Left ventricle myocardium inferior (tissue), 1 donor: ENCODE data around the gene C16orf96. TPM values are rescaled to one million over a fixed set of nuclear protein-coding genes. Genes with fewer than 3 reads are reported as not detected.

Source experiments
- DNase-seq: peaks from one replicate; pipeline ENCODE4 v3.0.0-alpha.2; 2020
- H3K27ac ChIP-seq: fragments of 200-600 bp; replicated peaks from 2 replicates; pipeline ENCODE4 v1.8.0; 2021
- H3K27me3 ChIP-seq: fragments of 200-600 bp; 2 replicates; pipeline ENCODE4 v1.8.0; 2021; ENCODE audit warnings: low read depth
- H3K36me3 ChIP-seq: fragments of 200-600 bp; 2 replicates; pipeline ENCODE4 v1.8.0; 2021
- H3K4me1 ChIP-seq: fragments of 200-600 bp; 2 replicates; pipeline ENCODE4 v1.8.0; 2021
- H3K4me3 ChIP-seq: fragments of 200-600 bp; 2 replicates; pipeline ENCODE4 v1.8.0; 2021; ENCODE audit warnings: mild to moderate bottlenecking, moderate library complexity
- H3K9me3 ChIP-seq: fragments of 200-600 bp; replicated peaks from 2 replicates; pipeline ENCODE4 v1.8.0; 2021
- CTCF ChIP-seq: fragments of 200-600 bp; IDR thresholded peaks from 2 replicates; pipeline ENCODE4 v1.8.0; 2021; ENCODE audit warnings: antibody characterized with exemption, mild to moderate bottlenecking, borderline replicate concordance
- intact Hi-C: fragments of 100-400 bp; cut with micrococcal nuclease; formaldehyde crosslinking; loops from one replicate; pipeline ENCODE4 v1.11.0; 2022
- total RNA-seq: library from RNA; stranded (reverse); fragmentation: NEBNext Ultra II Directional; extraction: Animal tissue kit (Norgen Biotek cat#: 25700); gene quantifications from one replicate; pipeline ENCODE4 v1.2.1, GENCODE V29; 2021
- donor health status: DM: no; HTN: yes; CAD: no; lungs with severe emphysema.

Gene C16orf96
- total RNA-seq, 1 donor from 2014 or later = 0.08 TPM

- TF ChIP-seq CTCF = no peak
- no peaks in the 10 kb centered on the region for H3K9me3 ChIP-seq
- H3K4me3 ChIP-seq = no peak overlapping the region
- H3K27ac ChIP-seq = no peak overlapping the region
- no peak for DNase-seq
- H3K27me3 ChIP-seq = no peaks in the 10 kb centered on the region
- H3K4me1 ChIP-seq = peaks cover 45% of the 10 kb centered on the region
- intact Hi-C loops = loop anchor here (10.0 kb wide), 1 partner anchor 94 kb away; no protein-coding TSS in a partner anchor
- H3K36me3 ChIP-seq = no peaks in the 10 kb centered on the region
Measured at GRCh38 chr16:4618645-4619418, 62.7 kb downstream of the C16orf96 start.

GRCh38 chr16:4623593-4623992, 67.5 kb downstream of the C16orf96 start:
- no peak overlapping the region for H3K27ac ChIP-seq

GRCh38 chr16:4624015-4624826, 68.1 kb downstream of the C16orf96 start, which contains the start of gene MGRN1:
MGRN1 (plus strand) TSS chr16:4624826; CDS start chr16:4624961, 135 bp downstream.
- DNase-seq = peak; percentile 94
- Histone ChIP-seq H3K36me3 (no peaks in the 10 kb centered on the region), H3K9me3 (no peaks in the 10 kb centered on the region), H3K4me3 (peak within 1 kb of the TSS; percentile 100), H3K4me1 (peaks cover 37% of the 10 kb centered on the region), H3K27ac (peak within 1 kb of the TSS; percentile 95), H3K27me3 (no peaks in the 10 kb centered on the region)
- peak; percentile 96 for TF ChIP-seq CTCF
- intact Hi-C loops = no loop called here

More at GRCh38 chr16:4623593-4623992, 67.5 kb downstream of the C16orf96 start:
- intact Hi-C loops = no loop called here
- no peak for DNase-seq
- Histone ChIP-seq H3K9me3 (no peaks in the 10 kb centered on the region), H3K27me3 (no peaks in the 10 kb centered on the region), H3K4me1 (peaks cover 39% of the 10 kb centered on the region), H3K4me3 (no peak overlapping the region), H3K36me3 (no peaks in the 10 kb centered on the region)
- no peak for TF ChIP-seq CTCF

GRCh38 chr16:4624827-4625559, 68.9 kb downstream of the C16orf96 start:
- Histone ChIP-seq H3K4me1 (peaks cover 37% of the 10 kb centered on the region), H3K36me3 (no peaks in the 10 kb centered on the region), H3K9me3 (no peaks in the 10 kb centered on the region), H3K4me3 (peak overlapping the region; percentile 100), H3K27me3 (no peaks in the 10 kb centered on the region), H3K27ac (peak overlapping the region; percentile 95)
- TF ChIP-seq CTCF = no peak
- peak; percentile 60 for DNase-seq
- intact Hi-C loops = no loop called here

GRCh38 chr16:4625560-4626159, 69.5 kb downstream of the C16orf96 start:
- H3K4me3 ChIP-seq = peak overlapping the region; percentile 100
- no peaks in the 10 kb centered on the region for H3K9me3 ChIP-seq
- H3K27ac ChIP-seq = peak overlapping the region; percentile 95
- no peak for DNase-seq
- intact Hi-C loops = no loop called here
- H3K4me1 ChIP-seq = peaks cover 37% of the 10 kb centered on the region
- no peak for TF ChIP-seq CTCF
- H3K36me3 ChIP-seq = no peaks in the 10 kb centered on the region
- no peaks in the 10 kb centered on the region for H3K27me3 ChIP-seq
